BLaER1 (cell line): ENCODE data around the gene PREPL.
A peak's percentile ranks its signal among the peaks of the same experiment; 100 is the strongest.

Experiments used
- H3K27ac ChIP-seq: shearing (Covaris generic); formaldehyde crosslinking; 2 replicates; pipeline ENCODE4 v1.8.1; 2022
- H3K27me3 ChIP-seq: shearing (Covaris generic); formaldehyde crosslinking; 2 replicates; pipeline ENCODE4 v1.8.1; 2022
- H3K36me3 ChIP-seq: shearing (Covaris generic); formaldehyde crosslinking; 2 replicates; pipeline ENCODE4 v1.8.1; 2022
- H3K4me1 ChIP-seq: shearing (Covaris generic); formaldehyde crosslinking; 2 replicates; pipeline ENCODE4 v1.8.1; 2022
- H3K4me2 ChIP-seq: shearing (Covaris generic); formaldehyde crosslinking; 2 replicates; pipeline ENCODE4 v1.8.1; 2022
- H3K4me3 ChIP-seq: shearing (Covaris generic); formaldehyde crosslinking; 2 replicates; pipeline ENCODE4 v1.8.1; 2022
- H3K9ac ChIP-seq: shearing (Covaris generic); formaldehyde crosslinking; 2 replicates; pipeline ENCODE4 v1.8.1; 2022
- H3K9me3 ChIP-seq: shearing (Covaris generic); formaldehyde crosslinking; 2 replicates; pipeline ENCODE4 v1.8.1; 2022
- H4K20me1 ChIP-seq: shearing (Covaris generic); formaldehyde crosslinking; 2 replicates; pipeline ENCODE4 v1.8.1; 2022
- Cebpa-rat ChIP-seq: shearing (Covaris generic); IDR thresholded peaks from 2 replicates; pipeline ENCODE4 v1.8.1; 2022

PREPL gene

DNA sequence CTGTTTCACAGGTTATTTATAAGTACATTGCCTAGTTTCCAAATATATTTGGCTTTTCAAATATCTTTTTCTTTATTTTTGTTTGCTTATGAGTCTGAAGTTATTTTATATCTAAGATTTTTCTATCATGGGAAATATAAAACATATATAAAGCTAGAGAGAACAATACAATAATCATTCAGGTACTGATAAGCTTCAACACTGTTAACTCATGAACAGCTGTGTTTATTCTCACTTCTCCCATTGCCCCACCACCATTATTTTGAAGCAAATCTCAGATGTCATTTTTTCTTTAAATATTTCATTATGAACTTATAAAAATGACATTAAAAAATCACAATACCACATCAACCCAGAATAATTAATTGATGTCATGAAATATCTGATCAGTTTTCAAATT is 10.2 kb upstream of the PREPL start:
- Histone ChIP-seq H3K4me2 (no peak overlapping the region), H3K9me3 (peaks cover 3% of the 10 kb centered on the region; the same call in 1 of the 2 replicates), H3K4me3 (no peak overlapping the region), H3K9ac (no peak overlapping the region), H4K20me1 (0 out of 2 replicates have a peak, but pooled peaks cover 11% of the 10 kb centered on the region), H3K4me1 (no peaks in the 10 kb centered on the region; the same call in 1 of the 2 replicates), H3K27ac (no peak overlapping the region), H3K36me3 (peaks cover 15% of the 10 kb centered on the region; the same call in 1 of the 2 replicates), H3K27me3 (no peaks in the 10 kb centered on the region)
- TF ChIP-seq Cebpa-rat: no peak

GRCh38 chr2:44369392-44369791 is 8.1 kb upstream of the PREPL start:
- no peak overlapping the region for H3K4me2 ChIP-seq
- no peak overlapping the region for H3K27ac ChIP-seq
- H4K20me1 ChIP-seq: 0 out of 2 replicates have a peak, but pooled peaks cover 11% of the 10 kb centered on the region
- H3K9me3 ChIP-seq: peaks cover 3% of the 10 kb centered on the region; the same call in 1 of the 2 replicates
- no peaks in the 10 kb centered on the region for H3K27me3 ChIP-seq
- H3K4me1 ChIP-seq: no peaks in the 10 kb centered on the region; the same call in 1 of the 2 replicates
- no peak for TF ChIP-seq Cebpa-rat
- H3K4me3 ChIP-seq: no peak overlapping the region
- peaks cover 5% of the 10 kb centered on the region; the same call in 1 of the 2 replicates for H3K36me3 ChIP-seq
- no peak overlapping the region for H3K9ac ChIP-seq

GRCh38 chr2:44367591-44367990 is 6.3 kb upstream of the PREPL start:
- Histone ChIP-seq H3K9ac (no peak overlapping the region), H3K4me3 (no peak overlapping the region), H3K27ac (no peak overlapping the region), H3K36me3 (peaks cover 5% of the 10 kb centered on the region; the same call in 1 of the 2 replicates), H3K27me3 (no peaks in the 10 kb centered on the region), H3K4me2 (no peak overlapping the region), H4K20me1 (0 out of 2 replicates have a peak, but pooled peaks cover 11% of the 10 kb centered on the region), H3K4me1 (peaks cover 11% of the 10 kb centered on the region), H3K9me3 (peaks cover 3% of the 10 kb centered on the region; the same call in 1 of the 2 replicates)
- no peak for TF ChIP-seq Cebpa-rat

DNA sequence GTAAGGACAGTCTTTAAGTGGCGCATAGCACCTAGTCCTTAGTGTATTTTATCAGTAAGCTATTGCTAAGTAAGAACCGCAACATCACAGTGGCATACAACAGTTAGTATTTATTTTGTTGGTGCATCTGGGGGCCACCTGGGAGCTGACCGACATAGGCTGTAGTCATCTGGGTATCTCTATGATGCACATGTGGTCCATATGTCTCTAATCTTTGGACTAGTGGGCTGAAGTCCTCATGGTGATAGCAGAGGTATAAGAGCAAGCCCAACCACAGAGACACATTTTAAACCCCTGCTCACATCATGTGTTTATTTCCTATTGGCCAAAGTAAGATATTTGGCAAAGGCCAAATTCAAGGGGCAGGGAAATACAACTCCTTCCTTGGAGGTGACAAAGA is 3.3 kb upstream of the PREPL start:
- Histone ChIP-seq H3K36me3 (no peaks in the 10 kb centered on the region), H3K9ac (no peak overlapping the region), H4K20me1 (0 out of 2 replicates have a peak, but pooled peaks cover 6% of the 10 kb centered on the region), H3K4me3 (no peak overlapping the region), H3K27me3 (no peaks in the 10 kb centered on the region), H3K9me3 (no peaks in the 10 kb centered on the region), H3K4me2 (no peak overlapping the region), H3K4me1 (peaks cover 25% of the 10 kb centered on the region), H3K27ac (no peak overlapping the region)
- TF ChIP-seq Cebpa-rat: no peak

GRCh38 chr2:44362207-44363015 is 1.1 kb upstream of the PREPL start:
- no peaks in the 10 kb centered on the region for H3K27me3 ChIP-seq
- no peaks in the 10 kb centered on the region for H3K9me3 ChIP-seq
- H3K4me1 ChIP-seq: peaks cover 36% of the 10 kb centered on the region
- no peak for TF ChIP-seq Cebpa-rat
- no peaks in the 10 kb centered on the region for H4K20me1 ChIP-seq
- H3K4me2 ChIP-seq: peak overlapping the region; percentile 93
- H3K9ac ChIP-seq: peak overlapping the region; percentile 93
- H3K36me3 ChIP-seq: no peaks in the 10 kb centered on the region
- peak overlapping the region; percentile 99 for H3K27ac ChIP-seq
- H3K4me3 ChIP-seq: peak overlapping the region; percentile 93

DNA sequence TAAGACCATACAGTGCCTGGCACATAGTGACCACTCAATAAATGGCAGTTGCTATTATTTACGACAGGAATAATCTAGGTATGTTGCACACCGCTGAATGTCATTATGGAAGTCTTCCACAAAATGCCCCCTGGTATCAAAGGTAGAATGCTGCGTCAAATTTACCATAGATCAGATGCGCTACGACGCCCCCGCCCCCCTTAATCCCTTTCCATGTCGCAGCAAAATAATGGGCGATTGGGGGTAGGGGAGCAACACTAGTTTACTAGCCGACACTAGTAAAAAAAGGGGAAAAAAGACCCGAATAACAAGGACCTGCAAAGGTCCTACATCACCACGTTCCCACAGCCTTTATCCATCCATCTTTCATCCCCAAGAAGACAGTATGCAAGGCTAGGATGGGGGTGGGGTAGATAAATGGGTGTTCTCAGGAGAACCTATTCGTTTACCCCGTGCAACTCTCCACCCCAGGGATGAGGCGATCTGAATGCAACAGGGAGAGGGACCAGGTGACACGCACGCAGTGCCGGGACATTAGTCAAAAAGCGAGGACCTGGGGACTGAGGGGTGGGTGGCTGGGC is 455 bp downstream of the PREPL start:
- peak overlapping the region; percentile 99 for H3K27ac ChIP-seq
- no peaks in the 10 kb centered on the region for H3K27me3 ChIP-seq
- peak overlapping the region; percentile 93 for H3K9ac ChIP-seq
- H3K36me3 ChIP-seq: no peaks in the 10 kb centered on the region
- peak overlapping the region; percentile 93 for H3K4me3 ChIP-seq
- TF ChIP-seq Cebpa-rat: no peak
- H3K9me3 ChIP-seq: no peaks in the 10 kb centered on the region
- peak overlapping the region; percentile 93 for H3K4me2 ChIP-seq
- 0 out of 2 replicates have a peak, but pooled peaks cover 5% of the 10 kb centered on the region for H4K20me1 ChIP-seq
- H3K4me1 ChIP-seq: peaks cover 36% of the 10 kb centered on the region

DNA sequence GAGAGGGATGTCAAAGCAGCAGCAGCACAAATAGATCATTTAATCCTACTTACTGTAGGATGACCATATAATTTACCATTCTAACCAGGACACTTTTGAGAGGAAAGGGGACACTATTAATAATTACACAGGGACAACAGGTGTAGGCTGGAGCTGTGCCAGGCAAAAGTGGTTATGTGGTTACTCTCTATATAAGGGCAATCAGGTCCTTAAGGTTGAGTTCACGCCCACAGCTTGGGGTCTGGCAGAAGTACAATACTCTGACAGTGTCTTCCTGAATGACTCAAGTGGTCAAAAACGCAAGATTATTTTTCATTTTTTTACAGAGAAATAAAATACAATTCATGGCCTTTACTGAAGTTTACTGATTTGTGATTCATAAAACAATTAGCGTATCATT is 2.8 kb downstream of the PREPL start:
- peak overlapping the region; percentile 21 for H3K4me2 ChIP-seq
- peaks cover 33% of the 10 kb centered on the region for H3K4me1 ChIP-seq
- no peak overlapping the region for H3K4me3 ChIP-seq
- H3K27ac ChIP-seq: no peak overlapping the region
- H3K27me3 ChIP-seq: no peaks in the 10 kb centered on the region
- no peak for TF ChIP-seq Cebpa-rat
- H3K9ac ChIP-seq: no peak overlapping the region
- no peaks in the 10 kb centered on the region for H3K36me3 ChIP-seq
- 0 out of 2 replicates have a peak, but pooled peaks cover 5% of the 10 kb centered on the region for H4K20me1 ChIP-seq
- H3K9me3 ChIP-seq: no peaks in the 10 kb centered on the region

- Histone ChIP-seq H3K9ac (no peak overlapping the region), H3K4me2 (no peak overlapping the region), H3K36me3 (no peaks in the 10 kb centered on the region), H3K4me1 (peaks cover 13% of the 10 kb centered on the region), H4K20me1 (0 out of 2 replicates have a peak, but pooled peaks cover 5% of the 10 kb centered on the region), H3K9me3 (no peaks in the 10 kb centered on the region), H3K27ac (no peak overlapping the region), H3K4me3 (no peak overlapping the region), H3K27me3 (no peaks in the 10 kb centered on the region)
- TF ChIP-seq Cebpa-rat: no peak
These were observed 6.5 kb downstream of the PREPL start for GRCh38 chr2:44354761-44355160.

GRCh38 chr2:44352510-44352909 is 8.8 kb downstream of the PREPL start:
- no peaks in the 10 kb centered on the region for H3K27me3 ChIP-seq
- H3K27ac ChIP-seq: no peak overlapping the region
- 0 out of 2 replicates have a peak, but pooled peaks cover 5% of the 10 kb centered on the region for H4K20me1 ChIP-seq
- no peak for TF ChIP-seq Cebpa-rat
- H3K36me3 ChIP-seq: no peaks in the 10 kb centered on the region
- H3K4me2 ChIP-seq: no peak overlapping the region
- no peak overlapping the region for H3K9ac ChIP-seq
- no peak overlapping the region for H3K4me3 ChIP-seq
- no peaks in the 10 kb centered on the region for H3K9me3 ChIP-seq
- no peaks in the 10 kb centered on the region for H3K4me1 ChIP-seq

- no peak for TF ChIP-seq Cebpa-rat
- no peak overlapping the region for H3K27ac ChIP-seq
These were observed 9.6 kb downstream of the PREPL start for GRCh38 chr2:44351676-44352075.

More at GRCh38 chr2:44351676-44352075, 9.6 kb downstream of the PREPL start:
- Histone ChIP-seq H3K9me3 (no peaks in the 10 kb centered on the region), H3K4me1 (no peaks in the 10 kb centered on the region), H3K9ac (no peak overlapping the region), H3K36me3 (no peaks in the 10 kb centered on the region), H3K27me3 (no peaks in the 10 kb centered on the region), H3K4me2 (no peak overlapping the region), H3K4me3 (no peak overlapping the region), H4K20me1 (0 out of 2 replicates have a peak, but pooled peaks cover under 1% of the 10 kb centered on the region)
